GM18502 (cell line): ENCODE measurements around the gene FAM117B.

ENCODE experiments used
- ATAC-seq: cut with Tn5 transposase; IDR thresholded peaks from one replicate; pipeline ENCODE4 v1.9.1; 2021; ENCODE audit warnings: mild to moderate bottlenecking; ENCODE audit not compliant: unreplicated experiment, poor library complexity

FAM117B gene

DNA sequence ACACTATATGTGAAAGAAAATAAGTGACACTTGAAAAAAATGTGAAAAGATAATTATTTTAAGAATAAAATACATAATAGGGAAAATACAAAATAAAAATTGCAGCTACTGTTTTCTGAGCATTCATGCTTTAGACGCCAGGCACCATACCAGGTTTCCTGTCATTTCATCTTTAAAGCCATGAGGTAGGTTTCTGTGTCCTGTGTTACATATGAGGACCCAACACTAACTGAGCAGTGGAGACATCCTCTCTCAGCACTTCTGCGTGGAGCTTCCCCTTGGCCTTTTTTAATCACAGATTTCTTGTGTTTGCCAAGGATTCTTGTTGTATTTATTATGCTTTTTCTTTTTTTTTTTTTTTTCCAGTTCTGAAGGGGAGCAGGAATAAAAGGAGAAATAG is 117.3 kb downstream of the FAM117B start:
- no peak for ATAC-seq

DNA sequence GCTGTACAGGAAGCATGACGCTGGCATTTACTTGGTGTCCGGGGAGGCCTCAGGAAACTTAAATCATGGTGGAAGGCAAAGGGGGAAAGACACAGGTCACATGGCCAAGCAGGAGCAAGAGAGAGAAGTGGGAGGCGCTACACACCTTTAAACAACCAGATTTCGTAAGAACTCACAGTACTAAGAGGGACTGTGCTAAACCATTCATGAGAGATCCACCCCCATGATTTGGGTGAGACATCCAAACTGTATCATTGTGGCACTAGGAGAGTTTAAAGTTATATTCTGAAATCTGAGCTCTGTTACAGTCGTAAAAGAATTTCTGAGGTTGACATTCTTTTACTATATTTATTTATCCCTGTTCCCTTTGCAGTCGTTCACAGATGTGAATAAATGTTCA is 120.2 kb downstream of the FAM117B start:
- no peak for ATAC-seq

DNA sequence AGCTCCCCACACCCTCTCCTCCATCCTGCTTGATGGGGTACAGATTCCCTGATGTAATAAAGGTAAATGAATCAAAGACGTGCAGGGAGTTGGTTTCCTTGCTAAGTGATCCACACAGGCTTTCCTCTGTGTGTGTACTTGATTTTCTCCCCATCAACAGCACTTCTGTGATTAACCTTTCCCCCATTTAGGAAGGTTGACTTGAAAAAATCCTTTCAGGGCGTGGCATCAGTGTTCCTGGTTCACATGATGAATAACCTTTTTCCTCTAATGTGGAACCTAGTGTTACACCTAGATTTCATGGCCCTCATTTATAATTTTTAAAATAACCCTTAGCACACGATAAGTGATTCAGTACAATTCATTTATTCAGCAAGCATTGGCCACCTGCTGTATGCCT is 121.8 kb downstream of the FAM117B start:
- no peak for ATAC-seq

DNA sequence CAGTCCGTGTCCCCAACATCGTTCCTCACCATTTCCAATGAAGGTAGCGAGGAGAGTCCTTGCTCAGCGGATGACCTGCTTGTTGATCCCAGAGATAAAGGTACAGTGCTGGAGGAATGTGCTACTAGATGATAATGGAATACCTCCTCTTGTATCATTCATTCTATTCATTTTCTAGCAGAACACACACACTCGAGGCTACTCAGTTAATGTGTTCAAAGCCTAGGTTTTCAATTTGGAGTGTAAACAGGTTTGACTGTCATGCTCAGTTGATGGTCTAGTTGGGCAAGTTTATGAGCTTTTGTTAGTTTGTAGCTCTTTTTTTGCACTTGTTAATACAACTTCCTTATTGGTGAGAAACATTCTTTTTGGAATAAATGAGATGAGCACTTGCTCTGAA is 122.6 kb downstream of the FAM117B start:
- ATAC-seq, result no peak

DNA sequence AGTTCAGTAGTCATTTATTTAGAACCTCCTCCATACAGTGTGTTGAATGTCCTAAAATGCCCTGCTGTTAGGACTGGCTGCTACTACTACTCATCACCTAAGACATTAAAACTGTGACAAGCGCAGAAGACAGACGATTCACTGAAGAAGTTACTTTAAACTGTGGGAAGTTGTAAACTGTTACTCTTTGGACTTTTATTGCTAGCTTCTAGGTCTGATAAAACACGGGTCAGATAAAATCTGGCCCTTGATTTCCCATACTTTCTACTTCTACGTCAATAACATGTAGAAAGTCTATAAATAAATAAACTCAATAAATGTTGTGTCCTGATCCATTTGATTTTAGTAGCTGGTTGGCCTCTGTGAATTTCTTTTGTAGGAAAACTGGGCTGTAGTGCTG is 123.4 kb downstream of the FAM117B start:
- ATAC-seq, result no peak

DNA sequence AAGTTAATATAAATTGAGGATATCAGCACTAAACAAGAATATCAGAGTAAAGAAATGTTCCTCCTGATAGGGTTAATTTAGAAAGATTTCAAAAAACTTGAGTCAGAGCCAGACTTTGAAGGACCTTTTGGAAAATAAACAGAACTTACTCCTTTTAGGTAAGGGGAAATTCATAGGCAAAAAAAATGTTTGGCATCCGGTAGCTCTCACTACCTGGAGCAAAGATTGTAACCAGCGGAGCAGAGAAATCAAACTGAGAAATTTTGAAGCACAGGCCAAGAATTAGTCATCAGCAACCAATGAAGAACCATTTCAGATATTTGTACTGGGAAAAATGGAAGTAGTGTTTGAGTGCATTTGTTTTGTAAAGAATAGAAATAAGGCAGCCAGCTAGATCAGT is 123.8 kb downstream of the FAM117B start:
- ATAC-seq, result no peak

DNA sequence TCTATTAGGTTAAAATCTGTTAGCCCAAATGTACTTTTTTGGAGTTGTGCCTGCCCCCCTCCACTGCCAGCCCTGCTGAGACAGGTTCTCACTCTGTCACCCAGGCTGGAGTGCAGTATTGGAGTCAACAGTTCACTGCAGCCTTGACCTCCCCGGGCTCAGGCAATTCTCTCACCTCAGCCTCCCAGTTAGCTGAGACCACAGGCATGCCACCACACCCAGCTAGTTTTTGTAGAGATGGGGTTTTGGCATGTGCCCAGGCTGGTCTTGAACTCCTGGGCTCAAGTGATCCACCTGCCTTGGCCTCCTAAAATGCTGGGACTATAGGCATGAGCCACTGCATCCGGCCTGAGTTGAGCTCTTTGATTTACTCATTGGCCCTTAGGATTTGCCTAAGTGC is 126.1 kb downstream of the FAM117B start:
- no peak for ATAC-seq

DNA sequence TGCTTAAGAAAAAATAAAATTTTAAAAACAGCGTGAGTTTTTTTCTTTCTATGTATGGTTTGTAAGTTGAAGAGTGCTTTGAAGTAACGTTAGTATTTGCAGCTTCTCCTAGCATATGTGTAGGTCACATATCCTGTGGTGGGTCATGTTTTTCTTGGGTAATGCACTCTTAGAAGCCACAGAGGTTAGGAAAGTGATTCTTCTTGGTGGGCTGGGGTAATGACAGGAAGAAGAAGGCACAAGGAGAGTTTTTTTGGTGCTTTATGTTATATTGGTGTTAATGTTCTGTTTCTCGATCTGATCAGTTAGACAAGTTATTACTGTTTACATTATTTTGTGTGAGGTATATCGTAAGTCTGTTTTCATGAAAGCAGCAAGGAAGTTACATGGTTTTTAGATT is 127.8 kb downstream of the FAM117B start:
- no peak for ATAC-seq

DNA sequence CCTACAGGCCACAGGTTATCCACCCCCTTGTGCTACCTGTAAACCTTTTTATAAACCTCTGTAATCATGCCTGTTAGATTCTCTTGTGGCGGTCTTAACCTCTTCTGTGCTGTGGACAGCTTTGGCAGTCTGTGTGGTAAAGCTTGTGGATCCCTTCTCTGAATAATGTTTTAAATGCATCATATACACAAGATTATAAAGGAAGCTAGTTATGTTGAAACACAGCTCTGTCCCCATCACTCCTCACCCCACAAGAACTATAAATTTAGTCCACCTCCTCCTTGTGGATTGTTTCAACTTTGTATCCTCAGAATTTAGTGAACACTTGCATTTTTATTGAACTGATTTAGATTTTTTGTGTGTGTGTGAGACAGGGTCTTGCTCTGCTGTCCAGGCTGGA is 129.1 kb downstream of the FAM117B start:
- no peak for ATAC-seq

DNA sequence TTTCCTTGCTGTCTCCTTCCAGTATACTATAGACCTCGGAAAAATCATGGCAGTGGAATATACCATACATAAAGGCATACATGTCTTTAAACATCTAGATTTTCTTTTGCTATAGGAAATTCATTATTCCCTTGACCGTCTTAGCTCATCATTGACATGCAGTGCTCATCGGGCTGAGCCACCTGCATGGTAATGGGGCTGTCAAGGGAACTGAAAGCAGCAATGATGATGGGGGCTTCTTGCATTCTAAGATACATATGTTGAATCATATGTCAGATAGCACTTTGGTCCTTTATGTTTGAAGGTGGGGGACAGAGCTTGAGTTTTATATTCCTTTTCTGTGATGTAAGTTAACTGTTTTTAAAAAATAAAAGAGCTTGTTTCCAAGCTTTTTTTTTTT is 130.2 kb downstream of the FAM117B start:
- ATAC-seq, result no peak

DNA sequence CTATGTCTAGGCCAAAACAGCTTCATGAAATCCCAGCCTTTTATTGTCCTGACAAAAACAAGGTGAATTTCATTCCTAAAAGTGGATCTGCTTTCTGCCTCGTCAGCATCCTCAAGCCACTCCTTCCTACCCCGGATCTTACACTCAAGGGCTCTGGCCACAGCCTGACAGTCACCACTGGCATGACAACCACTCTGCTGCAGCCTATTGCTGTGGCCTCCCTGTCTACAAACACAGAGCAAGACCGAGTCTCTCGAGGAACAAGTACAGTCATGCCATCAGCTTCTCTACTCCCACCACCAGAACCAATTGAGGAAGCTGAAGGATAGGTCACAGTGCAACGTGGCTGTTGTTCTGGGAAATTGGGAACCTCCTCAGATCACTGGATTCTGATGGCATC is 130.7 kb downstream of the FAM117B start:
- no peak for ATAC-seq

DNA sequence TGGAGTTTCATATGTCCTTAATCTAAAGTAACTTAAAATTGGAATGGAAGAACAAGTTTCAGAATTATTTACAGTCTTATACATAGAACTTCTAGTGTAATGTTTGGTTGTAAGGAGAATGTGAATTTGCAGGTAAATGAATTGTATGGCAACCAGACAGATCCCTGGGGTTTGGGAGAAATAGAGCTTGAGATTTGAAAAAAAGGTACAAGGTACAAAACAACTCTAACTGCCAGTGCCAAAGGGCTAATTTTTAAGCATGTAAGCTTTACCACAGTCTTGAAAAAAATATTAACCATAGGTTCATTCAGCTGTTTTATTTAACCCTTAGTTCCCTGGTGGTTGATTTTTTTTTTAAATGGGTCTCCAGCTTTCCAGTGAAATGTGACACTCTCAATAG is 133.5 kb downstream of the FAM117B start:
- no peak for ATAC-seq

DNA sequence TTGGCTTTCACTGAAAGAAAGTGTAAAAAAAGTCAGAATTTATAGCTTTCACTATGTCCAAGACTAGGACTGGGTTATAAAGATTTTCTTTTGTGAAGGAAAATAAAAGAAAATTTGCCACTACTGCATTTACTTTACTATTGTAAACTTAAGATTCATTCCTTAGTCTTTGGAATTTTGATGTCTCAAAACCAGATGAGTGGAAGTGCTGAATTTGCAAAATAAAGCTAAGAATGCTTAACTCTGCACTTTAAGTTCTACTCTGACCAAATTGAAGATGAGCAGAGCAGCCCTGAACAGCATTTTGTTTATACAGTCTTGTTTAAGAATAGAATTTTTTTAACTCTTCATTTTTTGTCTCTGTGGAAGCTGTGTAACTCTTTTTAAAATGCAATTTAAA is 134.4 kb downstream of the FAM117B start:
- ATAC-seq, result no peak

DNA sequence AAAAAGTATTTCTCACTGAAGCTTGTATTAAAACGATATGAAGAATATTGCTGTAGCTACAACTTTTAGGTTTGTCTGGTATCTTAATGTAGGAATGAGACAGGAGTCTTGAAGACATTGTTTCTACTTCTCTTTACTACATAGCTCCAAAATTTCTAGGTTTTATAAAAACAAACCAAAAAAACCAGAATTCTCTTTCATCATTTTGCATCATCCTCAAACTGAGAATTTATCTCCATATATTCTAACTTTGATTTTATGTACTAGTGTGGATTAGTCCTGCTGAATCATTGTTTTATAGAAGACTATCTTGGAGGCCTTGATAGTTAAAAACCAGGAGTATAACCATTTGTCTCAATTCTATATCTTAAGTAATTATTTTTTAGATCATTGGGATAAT is 136.6 kb downstream of the FAM117B start:
- no peak for ATAC-seq

DNA sequence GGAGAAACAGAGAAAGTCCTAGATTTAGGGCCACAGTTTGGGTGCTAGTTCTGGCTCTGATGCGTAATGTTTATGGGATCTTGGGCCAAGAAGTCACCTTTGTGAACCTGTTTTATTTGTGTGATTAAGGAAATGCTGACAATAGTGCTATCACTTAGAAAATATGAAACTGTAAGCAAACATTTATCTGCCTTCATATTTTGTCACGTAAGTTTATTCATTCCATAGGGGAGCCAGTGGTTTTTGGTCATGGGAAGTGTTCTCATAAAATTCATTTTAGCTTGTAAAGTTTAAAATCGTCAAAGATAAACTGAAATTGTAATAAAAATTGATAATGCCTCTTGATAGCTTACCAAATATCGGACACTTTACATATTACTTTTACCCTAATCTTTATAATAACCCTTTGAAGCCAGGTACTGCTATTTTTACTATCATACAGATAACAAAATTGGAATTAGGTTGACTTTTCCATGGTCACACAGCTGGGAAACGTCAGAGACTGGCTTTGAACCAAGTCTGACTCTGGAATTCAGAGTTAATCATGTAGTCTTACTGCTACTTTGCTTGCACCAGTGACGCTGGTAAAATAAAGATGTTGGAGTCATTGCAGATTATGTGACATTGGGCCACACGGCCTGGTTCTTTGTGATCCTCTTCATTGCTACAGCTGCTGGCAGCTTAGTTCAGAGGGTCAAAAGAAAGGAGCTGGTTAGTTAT is 137.1 kb downstream of the FAM117B start:
- no peak for ATAC-seq

DNA sequence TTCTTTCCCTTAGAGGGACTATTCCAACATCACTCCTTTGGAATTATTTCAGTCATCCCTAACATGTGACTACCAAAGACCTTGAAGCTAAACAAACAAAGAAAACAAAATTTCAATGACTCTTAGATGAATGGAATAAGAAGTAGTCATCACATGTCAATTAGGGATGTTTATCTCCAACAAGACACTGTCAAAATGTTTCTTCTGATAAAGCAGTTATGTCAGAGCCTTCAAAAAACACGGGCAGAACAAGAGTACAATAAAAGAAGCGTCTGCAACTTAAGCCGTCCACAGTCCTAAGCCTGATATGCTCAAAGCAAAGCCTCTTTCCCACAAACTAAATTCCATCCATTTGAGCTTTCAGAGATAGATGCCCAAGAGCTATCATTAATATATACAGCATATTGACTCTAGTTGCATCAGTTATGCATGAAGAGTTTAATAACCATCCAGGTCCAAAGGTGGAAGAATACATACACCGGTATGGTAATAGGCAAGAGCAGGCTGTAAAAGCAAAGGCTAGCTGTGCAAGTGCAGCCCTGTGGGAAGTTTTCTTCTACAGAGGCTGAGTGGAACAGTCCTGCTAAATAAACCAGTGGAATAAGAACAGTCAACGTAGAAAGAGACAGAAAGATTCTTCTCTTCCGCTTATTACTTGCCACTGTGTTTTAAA is 138.7 kb downstream of the FAM117B start:
- ATAC-seq, result no peak

DNA sequence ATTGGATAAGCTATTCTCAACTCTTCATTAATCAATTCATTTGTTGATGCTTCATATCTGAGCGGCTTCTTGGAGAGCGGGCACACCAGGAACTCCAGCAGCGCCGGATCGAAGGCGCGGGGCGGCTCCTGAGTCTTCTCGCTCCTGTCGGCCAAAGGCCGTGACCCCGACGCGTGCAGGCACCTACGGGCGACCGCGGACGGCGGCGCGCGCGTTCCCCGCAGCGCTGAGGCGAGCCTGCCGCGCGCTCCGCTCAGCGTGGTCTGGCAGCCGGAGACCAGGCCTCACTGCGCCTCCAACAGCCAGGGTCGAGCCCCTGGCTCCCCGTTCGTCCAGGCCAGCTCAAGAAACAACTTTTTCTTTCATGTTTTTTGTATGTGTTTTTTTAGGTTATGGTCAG is 139.3 kb downstream of the FAM117B start:
- ATAC-seq, result no peak

DNA sequence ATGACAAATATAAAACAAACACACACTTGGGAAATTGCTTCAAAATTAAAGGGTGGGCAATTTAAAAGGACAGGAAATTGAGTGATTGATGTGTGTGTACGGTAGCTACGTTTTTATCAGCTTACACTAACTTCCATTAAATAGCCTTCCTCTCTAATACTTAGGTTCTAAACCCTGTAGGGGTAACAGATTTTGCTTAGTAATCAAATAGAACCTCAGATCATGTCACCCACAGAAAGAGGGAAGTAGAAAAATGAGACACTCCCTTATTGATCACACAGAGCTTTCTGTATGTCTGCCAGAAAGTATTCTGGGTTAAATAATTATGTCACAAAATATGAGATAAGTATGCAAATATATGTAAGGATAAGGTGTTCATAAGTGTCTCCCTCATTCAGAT is 143.4 kb downstream of the FAM117B start:
- ATAC-seq, result no peak

DNA sequence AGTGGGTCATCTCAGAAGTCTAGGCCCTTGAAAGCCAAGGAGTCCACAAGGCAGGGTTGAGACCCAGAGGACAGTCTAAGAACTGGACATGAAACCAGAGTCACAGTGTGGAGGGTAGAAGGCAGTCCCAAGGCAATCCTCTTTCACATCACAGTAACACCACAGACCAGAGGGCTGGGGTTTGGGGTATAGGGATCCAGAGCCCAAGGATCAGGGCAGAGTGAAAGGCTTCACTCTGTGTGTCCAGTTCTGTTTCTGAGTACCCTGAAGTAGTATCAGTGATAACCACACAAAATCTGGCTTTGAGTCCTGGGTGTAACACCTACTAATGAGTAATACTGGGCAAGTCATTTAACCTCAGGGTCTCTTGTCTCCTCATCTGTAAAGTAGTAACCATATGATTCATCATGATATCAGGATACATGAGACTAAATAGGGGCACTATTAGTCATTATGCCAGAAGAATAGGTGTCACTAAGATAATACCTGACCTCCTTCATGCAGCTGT is 145.8 kb downstream of the FAM117B start:
- ATAC-seq, result peak; percentile 95

DNA sequence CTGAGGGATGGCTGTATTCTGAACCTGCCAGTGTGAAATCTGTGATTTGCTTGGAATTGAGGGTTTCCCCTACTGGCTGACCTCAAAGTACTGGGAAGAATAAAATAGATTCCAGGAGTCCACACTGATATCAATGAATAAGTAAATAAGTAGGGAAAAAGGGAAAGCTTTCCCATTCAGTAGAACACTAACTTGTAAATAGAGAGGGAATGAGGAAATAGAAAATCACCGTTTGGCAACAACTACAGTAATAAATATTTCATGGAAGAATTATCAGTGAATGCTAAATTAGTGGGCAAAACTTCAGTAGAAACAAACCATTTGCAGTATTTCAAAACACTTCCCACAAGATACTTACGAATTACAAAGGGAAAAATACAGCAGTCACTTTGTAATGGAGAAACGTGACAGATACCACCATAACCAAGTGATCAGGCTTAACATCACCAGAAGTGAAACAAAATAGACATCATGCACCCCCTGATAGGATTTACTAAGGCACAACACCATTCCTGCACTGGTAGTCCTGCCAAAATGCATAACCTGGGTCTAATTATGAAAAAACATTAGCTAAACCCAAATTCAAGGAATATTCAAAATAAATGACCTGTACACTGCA is 148.3 kb downstream of the FAM117B start:
- ATAC-seq, result no peak

DNA sequence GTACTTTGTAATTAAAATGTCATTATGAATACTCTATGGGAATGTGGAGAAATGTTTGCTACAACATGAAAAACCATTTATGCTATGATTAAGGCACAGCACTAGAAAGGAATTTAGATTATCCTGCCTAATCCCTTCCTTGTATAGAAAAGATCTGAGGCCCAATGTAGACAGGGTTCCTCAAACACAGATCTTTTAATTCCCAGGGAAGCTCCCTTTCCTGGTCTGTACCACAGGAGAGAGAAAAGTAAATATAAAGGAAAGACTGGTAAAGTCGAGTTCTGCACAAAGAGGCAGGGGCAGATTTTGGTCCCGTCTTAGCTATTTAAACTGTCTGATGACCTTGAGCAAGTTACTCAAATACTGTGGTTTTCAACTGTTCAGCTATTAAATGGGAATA is 152.1 kb downstream of the FAM117B start:
- ATAC-seq, result no peak

DNA sequence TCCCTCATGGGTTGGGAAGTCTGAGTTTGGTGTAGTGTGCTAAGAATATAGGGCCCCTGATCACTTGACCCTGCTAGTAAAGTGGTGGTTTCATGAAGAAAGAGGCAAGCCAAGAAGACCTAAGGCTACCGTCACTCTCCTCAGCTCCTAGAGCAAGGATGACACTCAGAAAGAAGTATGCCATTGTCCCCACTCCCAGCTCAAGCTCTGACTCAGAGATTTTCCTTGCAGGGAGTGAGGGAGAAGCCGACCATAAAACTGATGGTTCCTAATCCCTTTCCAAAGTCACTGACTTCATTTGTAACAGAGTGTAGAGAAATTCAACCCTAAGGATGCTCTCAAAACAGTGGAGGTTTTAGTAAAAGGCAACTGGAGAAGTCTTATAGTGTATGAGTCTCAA is 155.9 kb downstream of the FAM117B start:
- ATAC-seq, result no peak
